ENCODE data around the gene KRT80. TPM values are rescaled to one million over a fixed set of nuclear protein-coding genes. Genes with fewer than 3 reads are reported as not detected.

The KRT80 gene
- total RNA-seq, 1 experiment from 2014 or later, result not detected

GRCh38 chr12:52175371-52176350 lies 16.2 kb downstream of the KRT80 start:
- Histone ChIP-seq H3K27me3 (ENCODE audit: low read length) (no peaks in the 10 kb centered on the region), H4K20me1 (ENCODE audit: insufficient read depth, low read depth, low read length) (no peaks in the 10 kb centered on the region; the same call in 1 of the 2 replicates), H3K79me2 (ENCODE audit: low read length) (no peaks in the 10 kb centered on the region)

GRCh38 chr12:52173526-52173925 lies 18.3 kb downstream of the KRT80 start:
- H4K20me1 ChIP-seq (ENCODE audit: insufficient read depth, low read depth, low read length), result no peaks in the 10 kb centered on the region
- no peak for DNase-seq
- no peak overlapping the region for H3K4me3 ChIP-seq (ENCODE audit: low read length)
- H3K9me2 ChIP-seq (replicated peaks; ENCODE audit: insufficient read depth, low read length), result no peaks in the 10 kb centered on the region
- H3K9me3 ChIP-seq (ENCODE audit: low read length), result no peaks in the 10 kb centered on the region
- no peaks in the 10 kb centered on the region for H3K79me2 ChIP-seq (ENCODE audit: low read length)
- H3K9ac ChIP-seq (ENCODE audit: low read length), result no peak overlapping the region
- H3K27ac ChIP-seq (ENCODE audit: low read length), result no peak overlapping the region
- H3K4me1 ChIP-seq (ENCODE audit: low read length), result no peaks in the 10 kb centered on the region
- no peak overlapping the region for H2AFZ ChIP-seq (ENCODE audit: low read length)
- H3K4me2 ChIP-seq (ENCODE audit: low read depth, low read length, poor library complexity, severe bottlenecking), result no peak overlapping the region
- H3K36me3 ChIP-seq (ENCODE audit: insufficient read depth, low read length), result no peaks in the 10 kb centered on the region
- H3K27me3 ChIP-seq (ENCODE audit: low read length), result no peaks in the 10 kb centered on the region

More at GRCh38 chr12:52175371-52176350, 16.2 kb downstream of the KRT80 start:
- no peaks in the 10 kb centered on the region for H3K9me3 ChIP-seq (ENCODE audit: low read length)
- H3K4me2 ChIP-seq (ENCODE audit: low read depth, low read length, poor library complexity, severe bottlenecking), result no peak overlapping the region
- H3K36me3 ChIP-seq (ENCODE audit: insufficient read depth, low read length), result no peaks in the 10 kb centered on the region
- no peaks in the 10 kb centered on the region for H3K9me2 ChIP-seq (replicated peaks; ENCODE audit: insufficient read depth, low read length)
- no peak overlapping the region for H2AFZ ChIP-seq (ENCODE audit: low read length)
- no peak overlapping the region for H3K4me3 ChIP-seq (ENCODE audit: low read length)
- H3K4me1 ChIP-seq (ENCODE audit: low read length), result no peaks in the 10 kb centered on the region
- H3K27ac ChIP-seq (ENCODE audit: low read length), result no peak overlapping the region
- peak; percentile 48 for DNase-seq
- H3K9ac ChIP-seq (ENCODE audit: low read length), result no peak overlapping the region

GRCh38 chr12:52172956-52173355 lies 18.9 kb downstream of the KRT80 start:
- Histone ChIP-seq H2AFZ (ENCODE audit: low read length) (no peak overlapping the region), H4K20me1 (ENCODE audit: insufficient read depth, low read depth, low read length) (no peaks in the 10 kb centered on the region), H3K4me2 (ENCODE audit: low read depth, low read length, poor library complexity, severe bottlenecking) (no peak overlapping the region), H3K4me3 (ENCODE audit: low read length) (no peak overlapping the region), H3K27me3 (ENCODE audit: low read length) (no peaks in the 10 kb centered on the region), H3K9me2 (replicated peaks; ENCODE audit: insufficient read depth, low read length) (no peaks in the 10 kb centered on the region), H3K27ac (ENCODE audit: low read length) (no peak overlapping the region), H3K4me1 (ENCODE audit: low read length) (no peaks in the 10 kb centered on the region), H3K9ac (ENCODE audit: low read length) (no peak overlapping the region), H3K79me2 (ENCODE audit: low read length) (no peaks in the 10 kb centered on the region), H3K36me3 (ENCODE audit: insufficient read depth, low read length) (no peaks in the 10 kb centered on the region), H3K9me3 (ENCODE audit: low read length) (no peaks in the 10 kb centered on the region)
- no peak for DNase-seq

- no peaks in the 10 kb centered on the region for H3K9me3 ChIP-seq (ENCODE audit: low read length)
- no peaks in the 10 kb centered on the region for H3K36me3 ChIP-seq (ENCODE audit: insufficient read depth, low read length)
- H3K9me2 ChIP-seq (replicated peaks; ENCODE audit: insufficient read depth, low read length), result no peaks in the 10 kb centered on the region
- H3K27me3 ChIP-seq (ENCODE audit: low read length), result no peaks in the 10 kb centered on the region
- H3K4me3 ChIP-seq (ENCODE audit: low read length), result no peak overlapping the region
- DNase-seq, result peak; percentile 56
- no peaks in the 10 kb centered on the region for H4K20me1 ChIP-seq (ENCODE audit: insufficient read depth, low read depth, low read length)
- H3K27ac ChIP-seq (ENCODE audit: low read length), result no peak overlapping the region
- no peak overlapping the region for H3K4me2 ChIP-seq (ENCODE audit: low read depth, low read length, poor library complexity, severe bottlenecking)
- H3K9ac ChIP-seq (ENCODE audit: low read length), result no peak overlapping the region
- H3K79me2 ChIP-seq (ENCODE audit: low read length), result no peaks in the 10 kb centered on the region
- no peaks in the 10 kb centered on the region for H3K4me1 ChIP-seq (ENCODE audit: low read length)
- H2AFZ ChIP-seq (ENCODE audit: low read length), result no peak overlapping the region
Measured at GRCh38 chr12:52171950-52172512, 19.8 kb downstream of the KRT80 start.

GRCh38 chr12:52170827-52171226 lies 21.0 kb downstream of the KRT80 start:
- no peak overlapping the region for H2AFZ ChIP-seq (ENCODE audit: low read length)
- no peak for DNase-seq
- H3K27me3 ChIP-seq (ENCODE audit: low read length), result no peaks in the 10 kb centered on the region
- H4K20me1 ChIP-seq (ENCODE audit: insufficient read depth, low read depth, low read length), result no peaks in the 10 kb centered on the region
- H3K4me1 ChIP-seq (ENCODE audit: low read length), result no peaks in the 10 kb centered on the region
- H3K4me3 ChIP-seq (ENCODE audit: low read length), result no peak overlapping the region
- no peak overlapping the region for H3K27ac ChIP-seq (ENCODE audit: low read length)
- H3K79me2 ChIP-seq (ENCODE audit: low read length), result no peaks in the 10 kb centered on the region
- no peaks in the 10 kb centered on the region for H3K9me2 ChIP-seq (replicated peaks; ENCODE audit: insufficient read depth, low read length)
- no peak overlapping the region for H3K4me2 ChIP-seq (ENCODE audit: low read depth, low read length, poor library complexity, severe bottlenecking)
- no peak overlapping the region for H3K9ac ChIP-seq (ENCODE audit: low read length)
- H3K36me3 ChIP-seq (ENCODE audit: insufficient read depth, low read length), result no peaks in the 10 kb centered on the region
- no peaks in the 10 kb centered on the region for H3K9me3 ChIP-seq (ENCODE audit: low read length)

- no peak overlapping the region for H3K9ac ChIP-seq (ENCODE audit: low read length)
- H3K36me3 ChIP-seq (ENCODE audit: insufficient read depth, low read length), result no peaks in the 10 kb centered on the region
- H3K4me2 ChIP-seq (ENCODE audit: low read depth, low read length, poor library complexity, severe bottlenecking), result no peak overlapping the region
- H3K4me3 ChIP-seq (ENCODE audit: low read length), result no peak overlapping the region
- no peaks in the 10 kb centered on the region for H4K20me1 ChIP-seq (ENCODE audit: insufficient read depth, low read depth, low read length)
- no peaks in the 10 kb centered on the region for H3K9me2 ChIP-seq (replicated peaks; ENCODE audit: insufficient read depth, low read length)
- no peak for DNase-seq
- no peaks in the 10 kb centered on the region for H3K9me3 ChIP-seq (ENCODE audit: low read length)
- no peaks in the 10 kb centered on the region for H3K4me1 ChIP-seq (ENCODE audit: low read length)
- H2AFZ ChIP-seq (ENCODE audit: low read length), result no peak overlapping the region
- no peaks in the 10 kb centered on the region for H3K27me3 ChIP-seq (ENCODE audit: low read length)
- no peaks in the 10 kb centered on the region for H3K79me2 ChIP-seq (ENCODE audit: low read length)
- no peak overlapping the region for H3K27ac ChIP-seq (ENCODE audit: low read length)
Measured at GRCh38 chr12:52169886-52170285, 21.9 kb downstream of the KRT80 start.

- Histone ChIP-seq H3K36me3 (ENCODE audit: insufficient read depth, low read length) (no peaks in the 10 kb centered on the region), H3K4me3 (ENCODE audit: low read length) (no peak overlapping the region)
Measured at GRCh38 chr12:52168019-52168717, 23.6 kb downstream of the KRT80 start.

GRCh38 chr12:52167526-52167925 lies 24.3 kb downstream of the KRT80 start:
- no peaks in the 10 kb centered on the region for H3K79me2 ChIP-seq (ENCODE audit: low read length)
- H3K4me3 ChIP-seq (ENCODE audit: low read length), result no peak overlapping the region
- no peaks in the 10 kb centered on the region for H3K9me3 ChIP-seq (ENCODE audit: low read length)
- no peak overlapping the region for H3K27ac ChIP-seq (ENCODE audit: low read length)
- no peak overlapping the region for H3K9ac ChIP-seq (ENCODE audit: low read length)
- H3K4me1 ChIP-seq (ENCODE audit: low read length), result no peaks in the 10 kb centered on the region
- no peak for DNase-seq
- no peaks in the 10 kb centered on the region for H3K36me3 ChIP-seq (ENCODE audit: insufficient read depth, low read length)
- no peaks in the 10 kb centered on the region for H3K9me2 ChIP-seq (replicated peaks; ENCODE audit: insufficient read depth, low read length)
- no peak overlapping the region for H3K4me2 ChIP-seq (ENCODE audit: low read depth, low read length, poor library complexity, severe bottlenecking)
- no peaks in the 10 kb centered on the region for H4K20me1 ChIP-seq (ENCODE audit: insufficient read depth, low read depth, low read length)
- H2AFZ ChIP-seq (ENCODE audit: low read length), result no peak overlapping the region
- no peaks in the 10 kb centered on the region for H3K27me3 ChIP-seq (ENCODE audit: low read length)

More at GRCh38 chr12:52168019-52168717, 23.6 kb downstream of the KRT80 start:
- no peak for DNase-seq
- Histone ChIP-seq H3K9ac (ENCODE audit: low read length) (no peak overlapping the region), H3K4me2 (ENCODE audit: low read depth, low read length, poor library complexity, severe bottlenecking) (no peak overlapping the region), H3K27ac (ENCODE audit: low read length) (no peak overlapping the region), H4K20me1 (ENCODE audit: insufficient read depth, low read depth, low read length) (no peaks in the 10 kb centered on the region), H3K79me2 (ENCODE audit: low read length) (no peaks in the 10 kb centered on the region), H2AFZ (ENCODE audit: low read length) (no peak overlapping the region), H3K9me2 (replicated peaks; ENCODE audit: insufficient read depth, low read length) (no peaks in the 10 kb centered on the region), H3K9me3 (ENCODE audit: low read length) (no peaks in the 10 kb centered on the region), H3K4me1 (ENCODE audit: low read length) (no peaks in the 10 kb centered on the region), H3K27me3 (ENCODE audit: low read length) (no peaks in the 10 kb centered on the region)

Measured in Karpas-422 (cell line).